Neural cell (in vitro differentiated cells): ENCODE measurements around the gene DMRT1. TPM values are rescaled to one million over a fixed set of nuclear protein-coding genes. Genes with fewer than 3 reads are reported as not detected.

Source experiments
- H2AFZ ChIP-seq: fragments of 200-600, 300-800 bp; sonication (generic), shearing (Covaris generic); 2 replicates; pipeline ENCODE4 v1.6.0; 2014; ENCODE audit warnings: low read depth, mild to moderate bottlenecking, antibody characterized with exemption, low read length, moderate library complexity
- H3F3A ChIP-seq: fragments of 200-600 bp; shearing (Covaris generic); 2 replicates; pipeline ENCODE4 v1.6.1; 2016; ENCODE audit warnings: mild to moderate bottlenecking, moderate library complexity, mixed read lengths, antibody characterized with exemption, low read length; ENCODE audit not compliant: insufficient read depth, poor library complexity, severe bottlenecking
- H3K27ac ChIP-seq: fragments of 200-600, 300-800 bp; sonication (generic), shearing (Covaris generic); 2 replicates; pipeline ENCODE4 v1.5.1; 2014; ENCODE audit warnings: mild to moderate bottlenecking, low read length, moderate library complexity
- H3K27me3 ChIP-seq: fragments of 300-800, 200-600 bp; sonication (generic), shearing (Covaris generic); 2 replicates; pipeline ENCODE4 v1.6.0; 2014; ENCODE audit warnings: mild to moderate bottlenecking, low read depth, low read length, moderate library complexity; ENCODE audit not compliant: insufficient read depth
- H3K36me3 ChIP-seq: fragments of 300-800, 200-600 bp; sonication (generic), shearing (Covaris generic); 2 replicates; pipeline ENCODE4 v1.5.1; 2014; ENCODE audit warnings: mild to moderate bottlenecking, antibody characterized with exemption, low read length, moderate library complexity; ENCODE audit not compliant: insufficient read depth
- H3K4me2 ChIP-seq: fragments of 300-800, 200-600 bp; sonication (generic), shearing (Covaris generic); 2 replicates; pipeline ENCODE4 v1.6.0; 2014; ENCODE audit warnings: mild to moderate bottlenecking, low read length
- H3K4me3 ChIP-seq: fragments of 300-800, 200-600 bp; sonication (generic), shearing (Covaris generic); 2 replicates; pipeline ENCODE4 v1.5.1; 2014; ENCODE audit warnings: mild to moderate bottlenecking, low read length, moderate library complexity
- H3K79me2 ChIP-seq: fragments of 200-600 bp; shearing (Covaris generic); replicated peaks from 2 replicates; pipeline ENCODE4 v1.6.0; 2014; ENCODE audit warnings: mild to moderate bottlenecking, low read length, moderate library complexity; ENCODE audit not compliant: insufficient read depth
- H3K9ac ChIP-seq: fragments of 300-800, 200-600 bp; sonication (generic), shearing (Covaris generic); 2 replicates; pipeline ENCODE4 v1.6.1; 2016; ENCODE audit warnings: mild to moderate bottlenecking, low read length, mixed read lengths
- H3K9me2 ChIP-seq: fragments of 200-600 bp; shearing (Covaris generic); 2 replicates; pipeline ENCODE4 v1.6.1; 2016; ENCODE audit warnings: mild to moderate bottlenecking, low read length, mixed read lengths; ENCODE audit not compliant: insufficient read depth
- H3K9me3 ChIP-seq: fragments of 200-600, 300-800 bp; sonication (generic), shearing (Covaris generic); 2 replicates; pipeline ENCODE4 v1.6.1; 2016; ENCODE audit warnings: mild to moderate bottlenecking, mixed run types, low read length, moderate library complexity, mixed read lengths
- H4K20me1 ChIP-seq: fragments of 200-600 bp; shearing (Covaris generic); 2 replicates; pipeline ENCODE4 v1.6.1; 2016; ENCODE audit warnings: mild to moderate bottlenecking, mixed run types; ENCODE audit not compliant: insufficient read depth
- EP300 ChIP-seq: fragments of 450-650 bp; conservative IDR thresholded peaks from 2 replicates; pipeline ENCODE4 v1.6.1; 2014; ENCODE audit warnings: antibody characterized with exemption, mild to moderate bottlenecking, moderate library complexity; ENCODE audit not compliant: poor library complexity, severe bottlenecking
- EZH2 ChIP-seq: fragments of 200-600, 300-800 bp; shearing (Covaris generic), sonication (generic); IDR thresholded peaks from 2 replicates; pipeline ENCODE4 v1.6.1; 2014; ENCODE audit warnings: antibody characterized with exemption, low read length, borderline replicate concordance, mild to moderate bottlenecking; ENCODE audit not compliant: insufficient read depth, poor library complexity, severe bottlenecking
- MXI1 ChIP-seq: fragments of 450-650 bp; conservative IDR thresholded peaks from 2 replicates; pipeline ENCODE4 v1.6.1; 2014; ENCODE audit warnings: antibody characterized with exemption, mild to moderate bottlenecking; ENCODE audit not compliant: poor library complexity, severe bottlenecking
- POLR2AphosphoS5 ChIP-seq: IDR thresholded peaks from 2 replicates; pipeline ENCODE4 v1.6.1; 2012
- RAD21 ChIP-seq: fragments of 450-650 bp; conservative IDR thresholded peaks from 2 replicates; pipeline ENCODE4 v1.6.1; 2014; ENCODE audit warnings: antibody characterized with exemption, mild to moderate bottlenecking, moderate library complexity
- SMC3 ChIP-seq: fragments of 450-650 bp; conservative IDR thresholded peaks from 2 replicates; pipeline ENCODE4 v1.6.1; 2014; ENCODE audit warnings: antibody characterized with exemption, mild to moderate bottlenecking, moderate library complexity; ENCODE audit not compliant: poor library complexity
- TAF1 ChIP-seq: IDR thresholded peaks from 2 replicates; pipeline ENCODE4 v1.6.1; 2012; ENCODE audit warnings: low read depth
- polyA plus RNA-seq: library from polyadenylated mRNA; depleted of rRNA; stranded (reverse); fragments of >200 nt; gene quantifications from 2 replicates; pipeline ENCODE4 v1.2.3, GENCODE V29; 2014
- TF ChIP-seq, protein P1 (sequence below): IDR thresholded peaks from 2 replicates; pipeline ENCODE4 v1.6.1; 2012; ENCODE audit warnings: borderline replicate concordance
- TF ChIP-seq, protein P2 (sequence below): fragments of 450-650 bp; IDR thresholded peaks from 2 replicates; pipeline ENCODE4 v1.5.1; 2014; ENCODE audit warnings: antibody characterized with exemption, mild to moderate bottlenecking, moderate library complexity; ENCODE audit not compliant: poor library complexity, severe bottlenecking

The DMRT1 gene
- polyA plus RNA-seq, 1 donor from 2014 or later, result 0.26 TPM

DNA sequence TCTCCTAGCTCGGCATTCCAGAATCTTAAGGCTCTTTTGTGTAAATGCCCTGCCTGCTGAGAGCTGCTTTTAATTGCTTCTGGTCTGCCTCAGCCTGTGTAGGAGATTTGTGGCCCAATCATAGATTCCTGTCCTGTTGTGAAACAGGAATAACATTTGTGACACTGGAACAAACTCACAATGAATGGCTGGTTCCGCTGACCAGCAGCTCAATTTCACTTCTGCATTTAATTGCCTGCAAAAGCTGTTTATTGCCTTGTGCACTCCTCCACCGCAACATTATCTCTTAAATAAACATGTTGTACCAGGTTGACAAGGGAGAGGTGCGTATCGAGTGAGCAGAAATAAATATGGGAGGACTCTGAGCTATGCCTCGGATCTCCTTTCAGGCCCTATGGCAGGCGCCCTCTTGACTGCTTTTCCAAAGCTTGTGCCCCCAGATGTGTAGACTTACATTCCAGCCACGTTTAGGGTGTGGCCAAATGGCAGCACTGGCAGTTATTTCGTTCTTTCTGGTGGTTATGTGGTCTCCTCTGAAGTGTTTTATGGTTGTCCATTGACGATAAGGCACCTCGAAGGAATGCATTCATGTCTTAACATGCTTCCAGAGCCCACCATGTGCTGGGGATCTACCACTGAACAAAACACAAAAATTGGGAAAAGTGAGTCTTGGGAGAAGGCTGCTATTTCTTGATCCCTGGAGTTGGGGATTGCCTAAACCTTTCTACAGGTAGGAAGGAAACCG, 58.1 kb downstream of the DMRT1 start:
- Histone ChIP-seq H2AFZ (no peak overlapping the region), H3K9me2 (no peaks in the 10 kb centered on the region), H3F3A (no peaks in the 10 kb centered on the region), H3K27me3 (no peaks in the 10 kb centered on the region), H4K20me1 (no peaks in the 10 kb centered on the region), H3K9me3 (no peaks in the 10 kb centered on the region), H3K4me3 (no peak overlapping the region), H3K79me2 (no peaks in the 10 kb centered on the region), H3K36me3 (no peaks in the 10 kb centered on the region), H3K4me2 (no peak overlapping the region), H3K9ac (no peak overlapping the region), H3K27ac (no peak overlapping the region)
- TF ChIP-seq RAD21, result no peak
- no peak for TF ChIP-seq MXI1
- TF ChIP-seq, protein P1, sequence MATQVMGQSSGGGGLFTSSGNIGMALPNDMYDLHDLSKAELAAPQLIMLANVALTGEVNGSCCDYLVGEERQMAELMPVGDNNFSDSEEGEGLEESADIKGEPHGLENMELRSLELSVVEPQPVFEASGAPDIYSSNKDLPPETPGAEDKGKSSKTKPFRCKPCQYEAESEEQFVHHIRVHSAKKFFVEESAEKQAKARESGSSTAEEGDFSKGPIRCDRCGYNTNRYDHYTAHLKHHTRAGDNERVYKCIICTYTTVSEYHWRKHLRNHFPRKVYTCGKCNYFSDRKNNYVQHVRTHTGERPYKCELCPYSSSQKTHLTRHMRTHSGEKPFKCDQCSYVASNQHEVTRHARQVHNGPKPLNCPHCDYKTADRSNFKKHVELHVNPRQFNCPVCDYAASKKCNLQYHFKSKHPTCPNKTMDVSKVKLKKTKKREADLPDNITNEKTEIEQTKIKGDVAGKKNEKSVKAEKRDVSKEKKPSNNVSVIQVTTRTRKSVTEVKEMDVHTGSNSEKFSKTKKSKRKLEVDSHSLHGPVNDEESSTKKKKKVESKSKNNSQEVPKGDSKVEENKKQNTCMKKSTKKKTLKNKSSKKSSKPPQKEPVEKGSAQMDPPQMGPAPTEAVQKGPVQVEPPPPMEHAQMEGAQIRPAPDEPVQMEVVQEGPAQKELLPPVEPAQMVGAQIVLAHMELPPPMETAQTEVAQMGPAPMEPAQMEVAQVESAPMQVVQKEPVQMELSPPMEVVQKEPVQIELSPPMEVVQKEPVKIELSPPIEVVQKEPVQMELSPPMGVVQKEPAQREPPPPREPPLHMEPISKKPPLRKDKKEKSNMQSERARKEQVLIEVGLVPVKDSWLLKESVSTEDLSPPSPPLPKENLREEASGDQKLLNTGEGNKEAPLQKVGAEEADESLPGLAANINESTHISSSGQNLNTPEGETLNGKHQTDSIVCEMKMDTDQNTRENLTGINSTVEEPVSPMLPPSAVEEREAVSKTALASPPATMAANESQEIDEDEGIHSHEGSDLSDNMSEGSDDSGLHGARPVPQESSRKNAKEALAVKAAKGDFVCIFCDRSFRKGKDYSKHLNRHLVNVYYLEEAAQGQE, result no peak
- no peak for TF ChIP-seq TAF1
- no peak for TF ChIP-seq SMC3
- TF ChIP-seq EZH2, result no peak
- TF ChIP-seq, protein P2, sequence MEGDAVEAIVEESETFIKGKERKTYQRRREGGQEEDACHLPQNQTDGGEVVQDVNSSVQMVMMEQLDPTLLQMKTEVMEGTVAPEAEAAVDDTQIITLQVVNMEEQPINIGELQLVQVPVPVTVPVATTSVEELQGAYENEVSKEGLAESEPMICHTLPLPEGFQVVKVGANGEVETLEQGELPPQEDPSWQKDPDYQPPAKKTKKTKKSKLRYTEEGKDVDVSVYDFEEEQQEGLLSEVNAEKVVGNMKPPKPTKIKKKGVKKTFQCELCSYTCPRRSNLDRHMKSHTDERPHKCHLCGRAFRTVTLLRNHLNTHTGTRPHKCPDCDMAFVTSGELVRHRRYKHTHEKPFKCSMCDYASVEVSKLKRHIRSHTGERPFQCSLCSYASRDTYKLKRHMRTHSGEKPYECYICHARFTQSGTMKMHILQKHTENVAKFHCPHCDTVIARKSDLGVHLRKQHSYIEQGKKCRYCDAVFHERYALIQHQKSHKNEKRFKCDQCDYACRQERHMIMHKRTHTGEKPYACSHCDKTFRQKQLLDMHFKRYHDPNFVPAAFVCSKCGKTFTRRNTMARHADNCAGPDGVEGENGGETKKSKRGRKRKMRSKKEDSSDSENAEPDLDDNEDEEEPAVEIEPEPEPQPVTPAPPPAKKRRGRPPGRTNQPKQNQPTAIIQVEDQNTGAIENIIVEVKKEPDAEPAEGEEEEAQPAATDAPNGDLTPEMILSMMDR, result no peak
- no peak for TF ChIP-seq EP300
- TF ChIP-seq POLR2AphosphoS5, result no peak

- Histone ChIP-seq H2AFZ (no peak overlapping the region), H3K27ac (no peak overlapping the region), H3K79me2 (no peaks in the 10 kb centered on the region), H3K4me2 (no peak overlapping the region), H3K27me3 (peaks cover 5% of the 10 kb centered on the region), H3F3A (no peaks in the 10 kb centered on the region), H3K9me2 (no peaks in the 10 kb centered on the region), H3K9me3 (no peaks in the 10 kb centered on the region), H3K9ac (no peak overlapping the region), H3K36me3 (no peaks in the 10 kb centered on the region), H4K20me1 (no peaks in the 10 kb centered on the region), H3K4me3 (no peak overlapping the region)
- TF ChIP-seq TAF1, result no peak
- TF ChIP-seq SMC3, result no peak
- TF ChIP-seq EZH2, result no peak
- TF ChIP-seq, protein P2, result no peak
These were observed 62.4 kb downstream of the DMRT1 start for GRCh38 chr9:903886-904285.
